ENCODE measurements around the gene MKKS.
"Not testable (repeated sequence)": the region's sequence is repeated elsewhere in the genome, so short reads cannot be mapped to it uniquely, and the experiment has no call there.

MKKS gene

GRCh38 chr20:10411673-10412072 is 22.3 kb downstream of the MKKS start:
- DNase-seq, result no peak

- DNase-seq, result no peak
Observed at GRCh38 chr20:10408108-10408813, 25.8 kb downstream of the MKKS start.

- DNase-seq, result no peak
Observed at GRCh38 chr20:10404959-10405530, 29.0 kb downstream of the MKKS start.

- no peak for DNase-seq
Observed at GRCh38 chr20:10404023-10404628, 29.9 kb downstream of the MKKS start.

GRCh38 chr20:10402938-10403608 is 30.9 kb downstream of the MKKS start:
- no peak for DNase-seq

- no peak for DNase-seq
Observed at GRCh38 chr20:10398834-10399369, 35.1 kb downstream of the MKKS start.

GRCh38 chr20:10394752-10395151 is 39.3 kb downstream of the MKKS start:
- not testable (repeated sequence) for DNase-seq

- DNase-seq, result no peak
Observed at GRCh38 chr20:10390709-10391108, 43.3 kb downstream of the MKKS start.

GRCh38 chr20:10388597-10388996 is 45.4 kb downstream of the MKKS start:
- no peak for DNase-seq

- no peak for DNase-seq
Observed at GRCh38 chr20:10387686-10388085, 46.3 kb downstream of the MKKS start.

- no peak for DNase-seq
Observed at GRCh38 chr20:10385850-10386544, 48.0 kb downstream of the MKKS start.

GRCh38 chr20:10381477-10381876 is 52.5 kb downstream of the MKKS start:
- no peak for DNase-seq

- no peak for DNase-seq
Observed at GRCh38 chr20:10379761-10380160, 54.3 kb downstream of the MKKS start.

- DNase-seq, result no peak
Observed at GRCh38 chr20:10376270-10377075, 57.5 kb downstream of the MKKS start.

GRCh38 chr20:10375191-10375590 is 58.8 kb downstream of the MKKS start:
- DNase-seq, result no peak

- DNase-seq, result no peak
Observed at GRCh38 chr20:10374036-10374435, 60.0 kb downstream of the MKKS start.

GRCh38 chr20:10371467-10371866 is 62.6 kb downstream of the MKKS start:
- DNase-seq, result no peak

- DNase-seq, result no peak
Observed at GRCh38 chr20:10370091-10370887, 63.7 kb downstream of the MKKS start.

- DNase-seq, result no peak
Observed at GRCh38 chr20:10369723-10370090, 64.3 kb downstream of the MKKS start.

- no peak for DNase-seq
Observed at GRCh38 chr20:10368702-10369041, 65.3 kb downstream of the MKKS start.

- DNase-seq, result no peak
Observed at GRCh38 chr20:10367943-10368701, 65.9 kb downstream of the MKKS start.
